ENCODE measurements around the gene CDC25A. TPM values are rescaled to one million over a fixed set of nuclear protein-coding genes. Genes with fewer than 3 reads are reported as not detected.

The CDC25A gene
- total RNA-seq, 2 donors from 2014 or later, result 40.4 to 50.9 TPM

DNA sequence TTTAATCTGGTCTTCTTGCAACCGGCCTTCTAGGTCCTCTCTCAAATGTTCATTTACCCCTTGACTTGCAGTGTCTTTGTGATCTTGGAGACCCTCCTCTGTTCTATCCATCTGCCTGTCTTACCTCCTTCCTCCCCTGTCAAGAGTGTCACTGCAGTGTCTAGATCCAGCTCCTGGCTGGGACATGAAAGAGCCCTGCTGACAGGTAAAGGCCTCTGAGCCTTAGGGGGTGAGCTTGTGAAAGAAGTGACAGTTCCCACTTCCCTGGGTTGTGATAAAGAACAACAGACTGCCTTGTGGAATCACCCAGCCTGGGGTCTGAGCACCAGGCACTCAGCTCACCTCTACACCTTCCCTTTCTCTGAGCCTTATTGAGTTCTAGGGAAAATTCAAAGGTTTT, 68.0 kb downstream of the CDC25A start:
- H3K4me1 Mint-ChIP-seq, result peaks cover 30% of the 10 kb centered on the region
- H3K4me1 ChIP-seq (ENCODE audit: control insufficient read depth, insufficient read depth, low read length), result peaks cover 3% of the 10 kb centered on the region
- no peaks in the 10 kb centered on the region for H3K36me3 ChIP-seq (ENCODE audit: control insufficient read depth, insufficient read depth, low read length)
- H3K4me3 ChIP-seq (ENCODE audit: low read length), result no peak overlapping the region
- H3K27ac Mint-ChIP-seq, result peak overlapping the region; percentile 1
- H3K9ac ChIP-seq (ENCODE audit: extremely low read depth, low read length, poor library complexity, severe bottlenecking), result no peak overlapping the region
- H3K27me3 Mint-ChIP-seq (ENCODE audit: insufficient read depth), result peaks cover 10% of the 10 kb centered on the region
- H3K27ac ChIP-seq (ENCODE audit: low read depth, low read length), result no peak overlapping the region
- DNase-seq, result peak; percentile 86
- TF ChIP-seq, protein P1, sequence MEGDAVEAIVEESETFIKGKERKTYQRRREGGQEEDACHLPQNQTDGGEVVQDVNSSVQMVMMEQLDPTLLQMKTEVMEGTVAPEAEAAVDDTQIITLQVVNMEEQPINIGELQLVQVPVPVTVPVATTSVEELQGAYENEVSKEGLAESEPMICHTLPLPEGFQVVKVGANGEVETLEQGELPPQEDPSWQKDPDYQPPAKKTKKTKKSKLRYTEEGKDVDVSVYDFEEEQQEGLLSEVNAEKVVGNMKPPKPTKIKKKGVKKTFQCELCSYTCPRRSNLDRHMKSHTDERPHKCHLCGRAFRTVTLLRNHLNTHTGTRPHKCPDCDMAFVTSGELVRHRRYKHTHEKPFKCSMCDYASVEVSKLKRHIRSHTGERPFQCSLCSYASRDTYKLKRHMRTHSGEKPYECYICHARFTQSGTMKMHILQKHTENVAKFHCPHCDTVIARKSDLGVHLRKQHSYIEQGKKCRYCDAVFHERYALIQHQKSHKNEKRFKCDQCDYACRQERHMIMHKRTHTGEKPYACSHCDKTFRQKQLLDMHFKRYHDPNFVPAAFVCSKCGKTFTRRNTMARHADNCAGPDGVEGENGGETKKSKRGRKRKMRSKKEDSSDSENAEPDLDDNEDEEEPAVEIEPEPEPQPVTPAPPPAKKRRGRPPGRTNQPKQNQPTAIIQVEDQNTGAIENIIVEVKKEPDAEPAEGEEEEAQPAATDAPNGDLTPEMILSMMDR (conservative IDR thresholded peaks at IDR 0.05), result no peak
- H3K9me3 ChIP-seq (ENCODE audit: control insufficient read depth, low read length), result no peaks in the 10 kb centered on the region
- no peaks in the 10 kb centered on the region for H3K9me3 Mint-ChIP-seq
- 62 to 92% methylated on average over 1 of the region's 1 CpG for WGBS, 2 experiments (ENCODE audit: insufficient coverage in 1 of 2, insufficient read length in 1 of 2)
- H3K36me3 Mint-ChIP-seq (ENCODE audit: low read depth), result no peaks in the 10 kb centered on the region
- no peak overlapping the region for H3K4me3 Mint-ChIP-seq
- H3K27me3 ChIP-seq (ENCODE audit: control insufficient read depth, insufficient read depth, low read length, poor library complexity, severe bottlenecking), result no peaks in the 10 kb centered on the region

DNA sequence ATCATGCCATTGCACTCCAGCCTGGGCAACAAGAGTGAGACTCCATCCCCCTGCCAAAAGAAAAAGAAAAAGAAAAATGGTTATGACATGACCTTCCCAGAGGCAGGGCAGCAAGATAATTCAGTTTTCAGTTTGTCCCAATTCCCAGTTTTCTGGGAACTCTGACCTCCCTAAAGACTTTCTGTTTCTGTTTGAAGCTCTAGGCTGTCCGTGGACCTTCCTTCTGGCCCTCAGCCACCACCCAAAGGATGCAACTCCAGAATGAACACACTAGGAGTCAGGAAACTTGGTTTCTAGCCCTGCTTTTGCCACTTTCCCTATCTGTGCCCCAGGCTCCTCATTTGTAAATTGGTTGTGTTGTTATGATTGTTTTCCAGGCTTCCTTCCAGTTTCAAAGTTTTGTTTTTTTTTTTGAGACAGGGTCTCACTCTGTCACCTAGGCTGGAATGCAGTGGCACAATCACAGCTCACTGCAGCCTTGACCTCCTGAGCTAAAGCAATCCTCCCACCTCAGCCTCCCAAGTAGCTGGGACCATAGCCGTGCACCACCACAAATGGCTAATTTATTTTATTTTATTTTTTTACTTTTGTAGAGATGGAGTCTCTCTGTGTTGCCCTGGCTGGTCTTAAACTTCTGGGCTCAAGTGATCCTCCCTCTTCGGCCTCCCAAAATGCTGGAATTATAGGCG, 68.6 kb downstream of the CDC25A start:
- TF ChIP-seq, protein P1 (conservative IDR thresholded peaks at IDR 0.05), result no peak
- peaks cover 27% of the 10 kb centered on the region for H3K4me1 Mint-ChIP-seq
- no peak overlapping the region for H3K9ac ChIP-seq (ENCODE audit: extremely low read depth, low read length, poor library complexity, severe bottlenecking)
- H3K9me3 ChIP-seq (ENCODE audit: control insufficient read depth, low read length), result no peaks in the 10 kb centered on the region
- no peaks in the 10 kb centered on the region for H3K9me3 Mint-ChIP-seq
- no peak overlapping the region for H3K4me3 ChIP-seq (ENCODE audit: low read length)
- no peak for DNase-seq
- H3K4me1 ChIP-seq (ENCODE audit: control insufficient read depth, insufficient read depth, low read length), result no peaks in the 10 kb centered on the region
- H3K27ac Mint-ChIP-seq, result peak overlapping the region; percentile 1
- H3K4me3 Mint-ChIP-seq, result no peak overlapping the region
- no peak overlapping the region for H3K27ac ChIP-seq (ENCODE audit: low read depth, low read length)
- 89 to 93% methylated on average over 3 of the region's 4 CpGs for WGBS, 2 experiments (ENCODE audit: insufficient coverage in 1 of 2, insufficient read length in 1 of 2)
- peaks cover 10% of the 10 kb centered on the region for H3K27me3 Mint-ChIP-seq (ENCODE audit: insufficient read depth)
- H3K27me3 ChIP-seq (ENCODE audit: control insufficient read depth, insufficient read depth, low read length, poor library complexity, severe bottlenecking), result no peaks in the 10 kb centered on the region
- H3K36me3 ChIP-seq (ENCODE audit: control insufficient read depth, insufficient read depth, low read length), result no peaks in the 10 kb centered on the region
- no peaks in the 10 kb centered on the region for H3K36me3 Mint-ChIP-seq (ENCODE audit: low read depth)

DNA sequence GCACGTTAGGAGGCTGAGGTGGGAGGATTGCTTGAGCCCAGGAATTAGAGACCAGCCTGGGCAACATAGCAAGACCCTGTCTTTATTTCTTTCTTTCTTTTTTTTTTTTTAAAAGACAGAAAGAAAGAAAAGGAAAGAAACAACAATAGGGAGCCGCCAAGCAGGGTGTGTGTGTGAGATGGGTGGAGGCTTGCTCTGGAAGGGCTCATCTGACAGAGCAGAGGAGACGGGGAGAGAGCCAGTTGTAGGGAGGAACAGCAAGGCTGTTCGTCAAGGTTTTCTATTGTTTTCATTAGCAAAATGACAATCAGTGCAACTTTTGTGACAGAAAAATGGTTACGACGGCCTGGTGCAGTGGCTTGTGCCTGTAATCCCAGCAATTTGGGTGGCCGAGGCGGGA, 69.3 kb downstream of the CDC25A start:
- no peaks in the 10 kb centered on the region for H3K9me3 ChIP-seq (ENCODE audit: control insufficient read depth, low read length)
- Mint-ChIP-seq H3K27me3 (ENCODE audit: insufficient read depth) (peaks cover 10% of the 10 kb centered on the region), H3K9me3 (no peaks in the 10 kb centered on the region), H3K4me1 (peaks cover 27% of the 10 kb centered on the region), H3K27ac (no peak overlapping the region), H3K36me3 (ENCODE audit: low read depth) (no peaks in the 10 kb centered on the region), H3K4me3 (no peak overlapping the region)
- no peak overlapping the region for H3K4me3 ChIP-seq (ENCODE audit: low read length)
- no peaks in the 10 kb centered on the region for H3K36me3 ChIP-seq (ENCODE audit: control insufficient read depth, insufficient read depth, low read length)
- H3K27me3 ChIP-seq (ENCODE audit: control insufficient read depth, insufficient read depth, low read length, poor library complexity, severe bottlenecking), result no peaks in the 10 kb centered on the region
- WGBS, 2 experiments (ENCODE audit: insufficient coverage in 1 of 2, insufficient read length in 1 of 2), result 92% methylated on average over 6 to 8 of the region's 8 CpGs
- DNase-seq, result no peak
- TF ChIP-seq, protein P1 (conservative IDR thresholded peaks at IDR 0.05), result no peak
- no peak overlapping the region for H3K27ac ChIP-seq (ENCODE audit: low read depth, low read length)
- H3K4me1 ChIP-seq (ENCODE audit: control insufficient read depth, insufficient read depth, low read length), result no peaks in the 10 kb centered on the region
- H3K9ac ChIP-seq (ENCODE audit: extremely low read depth, low read length, poor library complexity, severe bottlenecking), result no peak overlapping the region
